ENCODE measurements around the gene UNC80. TPM values are rescaled to one million over a fixed set of nuclear protein-coding genes. Genes with fewer than 3 reads are reported as not detected.

UNC80 gene
- total RNA-seq, 2 experiments from 2014 or later, result not detected

- no peak overlapping the region for H3K27ac Mint-ChIP-seq
- H3K36me3 Mint-ChIP-seq (ENCODE audit: low read depth), result no peaks in the 10 kb centered on the region
- H3K4me3 Mint-ChIP-seq, result no peak overlapping the region
- no peaks in the 10 kb centered on the region for H3K4me1 Mint-ChIP-seq
- CTCF ChIA-PET, result no interaction called here
- peaks cover 5% of the 10 kb centered on the region for H3K27me3 Mint-ChIP-seq
- DNase-seq, result no peak
- H3K9me3 Mint-ChIP-seq, result no peaks in the 10 kb centered on the region
- POLR2A ChIA-PET, result no interaction called here
Observed at GRCh38 chr2:209942426-209942825, 170.8 kb downstream of the UNC80 start.

GRCh38 chr2:209942936-209943605, 171.4 kb downstream of the UNC80 start:
- no peaks in the 10 kb centered on the region for H3K9me3 Mint-ChIP-seq
- H3K27me3 Mint-ChIP-seq, result peaks cover 5% of the 10 kb centered on the region
- H3K27ac Mint-ChIP-seq, result no peak overlapping the region
- no peak overlapping the region for H3K4me3 Mint-ChIP-seq
- POLR2A ChIA-PET, result no interaction called here
- CTCF ChIA-PET, result interaction anchor here (1.7 kb wide), 1 partner anchor 609 kb away, joined by 3 read pairs; no protein-coding TSS in a partner anchor
- no peaks in the 10 kb centered on the region for H3K4me1 Mint-ChIP-seq
- DNase-seq, result no peak
- no peaks in the 10 kb centered on the region for H3K36me3 Mint-ChIP-seq (ENCODE audit: low read depth)

GRCh38 chr2:209943776-209944175, 172.1 kb downstream of the UNC80 start:
- ChIA-PET POLR2A (no interaction called here), CTCF (interaction anchor here (1.7 kb wide), 1 partner anchor 609 kb away, joined by 3 read pairs; no protein-coding TSS in a partner anchor)
- H3K4me3 Mint-ChIP-seq, result no peak overlapping the region
- no peaks in the 10 kb centered on the region for H3K4me1 Mint-ChIP-seq
- H3K36me3 Mint-ChIP-seq (ENCODE audit: low read depth), result no peaks in the 10 kb centered on the region
- DNase-seq, result no peak
- no peak overlapping the region for H3K27ac Mint-ChIP-seq
- no peaks in the 10 kb centered on the region for H3K9me3 Mint-ChIP-seq
- peaks cover 3% of the 10 kb centered on the region for H3K27me3 Mint-ChIP-seq

GRCh38 chr2:209946539-209946938, 174.9 kb downstream of the UNC80 start:
- Mint-ChIP-seq H3K36me3 (ENCODE audit: low read depth) (no peaks in the 10 kb centered on the region), H3K4me3 (no peak overlapping the region), H3K27me3 (peaks cover 1% of the 10 kb centered on the region), H3K9me3 (no peaks in the 10 kb centered on the region), H3K4me1 (no peaks in the 10 kb centered on the region), H3K27ac (no peak overlapping the region)
- no peak for DNase-seq
- ChIA-PET POLR2A (no interaction called here), CTCF (no interaction called here)

GRCh38 chr2:209956271-209956670, 184.6 kb downstream of the UNC80 start:
- H3K27ac Mint-ChIP-seq, result no peak overlapping the region
- no peak overlapping the region for H3K4me3 Mint-ChIP-seq
- ChIA-PET CTCF (no interaction called here), POLR2A (no interaction called here)
- no peaks in the 10 kb centered on the region for H3K9me3 Mint-ChIP-seq
- peaks cover 3% of the 10 kb centered on the region for H3K27me3 Mint-ChIP-seq
- no peaks in the 10 kb centered on the region for H3K36me3 Mint-ChIP-seq (ENCODE audit: low read depth)
- H3K4me1 Mint-ChIP-seq, result no peaks in the 10 kb centered on the region
- DNase-seq, result no peak

GRCh38 chr2:209958016-209958415, 186.4 kb downstream of the UNC80 start:
- no peaks in the 10 kb centered on the region for H3K36me3 Mint-ChIP-seq (ENCODE audit: low read depth)
- no peaks in the 10 kb centered on the region for H3K9me3 Mint-ChIP-seq
- ChIA-PET CTCF (interaction anchor here (0.9 to 1.2 kb wide), 2 partner anchors 11 to 624 kb away, joined by 3 read pairs; no protein-coding TSS in a partner anchor), POLR2A (no interaction called here)
- H3K27ac Mint-ChIP-seq, result no peak overlapping the region
- no peaks in the 10 kb centered on the region for H3K4me1 Mint-ChIP-seq
- no peak for DNase-seq
- H3K27me3 Mint-ChIP-seq, result peaks cover under 1% of the 10 kb centered on the region
- H3K4me3 Mint-ChIP-seq, result no peak overlapping the region

- ChIA-PET POLR2A (no interaction called here), CTCF (interaction anchor here (0.6 to 1.5 kb wide), 3 partner anchors 9 to 628 kb away, joined by 3 to 5 read pairs (median 3); no protein-coding TSS in a partner anchor)
- no peak for DNase-seq
- no peak overlapping the region for H3K27ac Mint-ChIP-seq
- no peaks in the 10 kb centered on the region for H3K36me3 Mint-ChIP-seq (ENCODE audit: low read depth)
- peaks cover 2% of the 10 kb centered on the region for H3K27me3 Mint-ChIP-seq
- no peaks in the 10 kb centered on the region for H3K9me3 Mint-ChIP-seq
- no peak overlapping the region for H3K4me3 Mint-ChIP-seq
- no peaks in the 10 kb centered on the region for H3K4me1 Mint-ChIP-seq
Observed at GRCh38 chr2:209960045-209960444, 188.4 kb downstream of the UNC80 start.

- Mint-ChIP-seq H3K9me3 (no peaks in the 10 kb centered on the region), H3K36me3 (ENCODE audit: low read depth) (no peaks in the 10 kb centered on the region), H3K27me3 (peaks cover 4% of the 10 kb centered on the region), H3K4me1 (no peaks in the 10 kb centered on the region), H3K4me3 (no peak overlapping the region), H3K27ac (no peak overlapping the region)
- DNase-seq, result peak; percentile 26
- POLR2A ChIA-PET, result no interaction called here
- CTCF ChIA-PET, result interaction anchor here (0.5 to 1.5 kb wide), 12 partner anchors 8 to 629 kb away, joined by 3 to 5 read pairs (median 3); no protein-coding TSS in a partner anchor
Observed at GRCh38 chr2:209960676-209961630, 189.3 kb downstream of the UNC80 start.

- Mint-ChIP-seq H3K27me3 (peaks cover 11% of the 10 kb centered on the region), H3K4me3 (no peak overlapping the region), H3K27ac (no peak overlapping the region), H3K9me3 (no peaks in the 10 kb centered on the region), H3K4me1 (no peaks in the 10 kb centered on the region), H3K36me3 (ENCODE audit: low read depth) (no peaks in the 10 kb centered on the region)
- DNase-seq, result no peak
- POLR2A ChIA-PET, result no interaction called here
- CTCF ChIA-PET, result interaction anchor here (0.7 kb wide), 1 partner anchor 25 kb away, joined by 3 read pairs; no protein-coding TSS in a partner anchor
Observed at GRCh38 chr2:209965723-209966122, 194.1 kb downstream of the UNC80 start.

GRCh38 chr2:209969692-209970091, 198.1 kb downstream of the UNC80 start:
- no peak for DNase-seq
- H3K27me3 Mint-ChIP-seq, result peaks cover 16% of the 10 kb centered on the region
- ChIA-PET POLR2A (no interaction called here), CTCF (interaction anchor here (0.9 to 1.0 kb wide), 2 partner anchors 9 to 11 kb away, joined by 3 read pairs; no protein-coding TSS in a partner anchor)
- H3K9me3 Mint-ChIP-seq, result no peaks in the 10 kb centered on the region
- H3K36me3 Mint-ChIP-seq (ENCODE audit: low read depth), result no peaks in the 10 kb centered on the region
- H3K27ac Mint-ChIP-seq, result no peak overlapping the region
- no peaks in the 10 kb centered on the region for H3K4me1 Mint-ChIP-seq
- H3K4me3 Mint-ChIP-seq, result no peak overlapping the region

GRCh38 chr2:209970271-209970670, 198.6 kb downstream of the UNC80 start:
- no peaks in the 10 kb centered on the region for H3K4me1 Mint-ChIP-seq
- POLR2A ChIA-PET, result no interaction called here
- no peaks in the 10 kb centered on the region for H3K36me3 Mint-ChIP-seq (ENCODE audit: low read depth)
- CTCF ChIA-PET, result no interaction called here
- H3K27ac Mint-ChIP-seq, result no peak overlapping the region
- no peak for DNase-seq
- H3K4me3 Mint-ChIP-seq, result no peak overlapping the region
- H3K9me3 Mint-ChIP-seq, result no peaks in the 10 kb centered on the region
- H3K27me3 Mint-ChIP-seq, result peaks cover 16% of the 10 kb centered on the region

GRCh38 chr2:209970711-209971110, 199.1 kb downstream of the UNC80 start:
- ChIA-PET POLR2A (no interaction called here), CTCF (interaction anchor here (0.7 kb wide), 1 partner anchor 9 kb away, joined by 3 read pairs; no protein-coding TSS in a partner anchor)
- Mint-ChIP-seq H3K27me3 (peaks cover 16% of the 10 kb centered on the region), H3K27ac (no peak overlapping the region), H3K36me3 (ENCODE audit: low read depth) (no peaks in the 10 kb centered on the region), H3K4me3 (no peak overlapping the region), H3K4me1 (no peaks in the 10 kb centered on the region), H3K9me3 (no peaks in the 10 kb centered on the region)
- no peak for DNase-seq

GRCh38 chr2:209973328-209973727, 201.7 kb downstream of the UNC80 start:
- peaks cover 10% of the 10 kb centered on the region for H3K27me3 Mint-ChIP-seq
- CTCF ChIA-PET, result interaction anchor here (1.1 kb wide), 1 partner anchor 12 kb away, joined by 3 read pairs; no protein-coding TSS in a partner anchor
- no peak overlapping the region for H3K27ac Mint-ChIP-seq
- no peaks in the 10 kb centered on the region for H3K36me3 Mint-ChIP-seq (ENCODE audit: low read depth)
- POLR2A ChIA-PET, result no interaction called here
- no peaks in the 10 kb centered on the region for H3K9me3 Mint-ChIP-seq
- DNase-seq, result no peak
- H3K4me1 Mint-ChIP-seq, result no peaks in the 10 kb centered on the region
- no peak overlapping the region for H3K4me3 Mint-ChIP-seq

Measured in activated CD4-positive, alpha-beta memory T cell treated with anti-CD3 and anti-CD28 coated beads, Interleukin-2, amount 10 ng/mL, durations not matched to agents 7 days and 5 days (primary cell).